Skin of body (tissue), 2 donors: Measurements from ENCODE around the gene OR51E2. TPM values are rescaled to one million over a fixed set of nuclear protein-coding genes. Genes with fewer than 3 reads are reported as not detected.
"Not testable (repeated sequence)": the region's sequence is repeated elsewhere in the genome, so short reads cannot be mapped to it uniquely, and the experiment has no call there.

Experiments used
- DNase-seq: peaks from one replicate; lab custom pipeline; 2025; lab: John Stamatoyannopoulos, UW
- total RNA-seq: library from RNA; depleted of rRNA; stranded (reverse); fragments of >200 nt; gene quantifications from one replicate; pipeline ENCODE4 v1.2.3, GENCODE V29; 2014

Gene OR51E2
- 0.10 TPM for total RNA-seq

DNA sequence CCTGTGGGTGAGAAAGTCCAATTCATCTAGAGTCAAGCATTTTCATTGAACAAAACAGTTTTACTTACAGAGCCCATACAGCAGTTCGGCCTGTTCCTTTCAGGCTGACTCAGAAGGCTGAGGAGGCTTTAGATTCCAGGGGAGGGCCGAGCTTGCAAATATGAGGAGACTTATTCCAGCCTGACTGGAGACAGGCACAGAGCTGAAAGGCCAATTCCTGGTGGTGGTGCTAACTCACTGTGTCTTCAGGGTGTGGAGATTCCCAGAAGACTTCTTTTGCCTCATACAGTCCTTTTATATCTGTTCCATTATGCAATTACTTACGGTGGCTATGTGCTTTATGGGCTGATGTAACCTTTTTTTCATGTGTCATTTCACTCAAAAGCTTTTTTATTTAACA lies at the start of gene OR51E2:
TSS of gene OR51E2 (minus strand) at position 269 of the 400 bp plus-strand sequence. CDS start 15,142 bp downstream, outside the sequence.
- DNase-seq, result no peak

DNA sequence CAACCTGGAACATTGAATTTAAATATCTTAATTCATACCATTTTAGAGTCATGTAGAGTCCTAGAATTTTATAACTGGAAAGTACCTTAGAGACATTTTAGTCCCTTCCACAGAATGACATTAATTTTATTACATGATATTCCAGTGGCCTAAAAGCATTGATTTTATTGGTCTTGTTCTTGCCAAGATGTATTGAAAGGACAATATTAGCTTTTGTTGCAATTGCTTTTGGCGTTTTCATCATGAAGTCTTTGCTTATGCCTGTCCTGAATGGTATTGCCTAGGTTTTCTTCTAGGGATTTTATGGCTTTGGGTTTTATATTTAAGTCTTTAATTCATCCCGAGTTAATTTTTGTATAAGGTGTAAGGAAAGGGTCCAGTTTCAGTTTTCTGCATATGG lies 43.1 kb upstream of the OR51E2 start:
- DNase-seq, result no peak

- DNase-seq, result no peak
Measured at GRCh38 chr11:4727171-4727570, 29.5 kb upstream of the OR51E2 start.

GRCh38 chr11:4722616-4723534 lies 25.2 kb upstream of the OR51E2 start:
- not testable (repeated sequence) for DNase-seq

DNA sequence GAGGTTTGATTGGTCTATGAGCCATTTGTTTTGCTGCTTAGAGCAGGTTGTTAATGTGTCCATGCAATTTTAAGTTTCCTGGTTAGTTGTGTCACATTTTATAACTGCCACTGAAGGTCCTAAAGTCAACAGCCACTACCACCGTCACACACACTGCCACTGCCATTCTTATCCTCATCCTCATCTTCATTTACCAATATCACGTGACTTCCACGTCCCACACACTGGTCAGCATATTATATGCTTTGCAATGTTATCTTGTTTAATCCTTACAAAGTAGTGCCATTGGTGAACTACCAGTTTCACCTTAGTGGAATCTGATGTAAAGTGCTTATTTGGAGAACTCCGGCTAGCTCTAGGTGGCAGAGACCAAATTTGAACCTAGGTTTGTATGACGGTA lies 16.6 kb upstream of the OR51E2 start:
- no peak for DNase-seq

- DNase-seq, result no peak
Measured at GRCh38 chr11:4713241-4713640, 15.6 kb upstream of the OR51E2 start.

DNA sequence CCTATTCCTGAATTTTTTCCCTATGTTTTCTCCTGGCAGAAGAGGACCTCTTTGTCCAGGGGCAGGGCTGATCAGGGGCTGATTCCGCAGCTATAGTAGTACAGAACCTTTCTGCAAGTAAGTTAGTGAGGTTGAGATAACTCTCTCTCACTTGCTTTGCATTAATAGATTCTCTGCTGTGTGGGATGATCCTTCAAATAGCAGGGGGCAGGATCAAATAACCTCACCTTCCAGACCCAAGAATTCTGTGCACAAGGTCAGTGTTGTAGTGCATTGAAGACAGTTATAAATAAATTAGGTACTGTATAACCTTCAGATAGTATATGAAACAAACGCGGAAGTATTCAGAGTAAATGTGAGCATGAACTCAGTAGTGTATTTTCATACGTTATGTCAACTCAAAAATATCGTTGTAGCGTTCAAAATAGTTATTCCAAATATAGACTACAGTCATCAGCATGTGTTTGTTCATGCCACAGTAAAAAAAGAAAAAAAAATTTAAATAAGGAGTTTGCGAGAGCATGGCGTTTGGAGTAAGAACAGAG lies 7.2 kb upstream of the OR51E2 start:
- DNase-seq, result no peak

GRCh38 chr11:4704054-4704789 lies 6.6 kb upstream of the OR51E2 start, which contains the start of gene MMP26:
MMP26 (plus strand) TSS chr11:4704784.
- DNase-seq, result no peak

- no peak for DNase-seq
Measured at GRCh38 chr11:4700436-4700820, 2.8 kb upstream of the OR51E2 start.

GRCh38 chr11:4699697-4700435 lies 2.2 kb upstream of the OR51E2 start:
- DNase-seq, result no peak

DNA sequence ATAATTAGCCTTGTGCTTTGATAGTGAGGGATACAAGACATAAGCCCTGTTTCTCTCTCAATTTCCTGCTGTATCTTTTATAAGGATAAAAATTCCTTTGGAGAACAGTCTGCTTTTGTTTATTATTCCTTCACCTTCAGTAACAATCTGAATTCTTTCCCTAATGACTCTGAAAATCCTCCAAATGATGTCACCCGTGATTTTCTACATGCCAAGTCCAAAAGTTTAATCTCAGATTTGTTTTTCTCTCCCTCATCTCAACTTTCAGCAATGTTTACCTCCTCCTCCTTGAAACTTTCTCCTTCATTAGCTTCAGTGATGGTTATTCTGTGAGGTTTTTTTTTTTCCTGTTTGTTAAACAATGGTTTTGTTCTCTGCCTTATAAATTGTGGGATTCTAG lies 2.2 kb downstream of the OR51E2 start:
- DNase-seq, result no peak

- DNase-seq, result no peak
Measured at GRCh38 chr11:4684631-4685285, 12.9 kb downstream of the OR51E2 start.

- no peak for DNase-seq
Measured at GRCh38 chr11:4682623-4683419, 14.8 kb downstream of the OR51E2 start.

DNA sequence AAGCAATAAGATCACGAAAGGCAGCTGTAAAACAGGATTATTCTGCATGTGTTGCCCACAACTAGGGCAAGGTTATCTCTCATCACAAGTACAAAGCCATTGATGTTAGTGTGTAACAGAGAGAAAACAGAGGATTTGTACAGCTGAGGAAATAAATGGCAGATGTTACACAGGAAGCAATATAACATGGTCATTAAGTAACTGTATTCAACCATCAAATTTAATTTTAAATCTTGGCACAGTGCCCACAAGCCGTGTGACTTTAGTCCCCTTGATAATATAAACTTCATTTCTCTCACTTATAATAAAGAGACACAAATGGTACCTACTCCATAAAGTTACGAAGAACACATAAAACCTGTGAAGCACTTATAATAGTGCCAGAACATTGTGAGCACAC lies 17.3 kb downstream of the OR51E2 start:
- DNase-seq, result no peak

GRCh38 chr11:4677948-4678347 lies 19.7 kb downstream of the OR51E2 start:
- DNase-seq, result no peak

DNA sequence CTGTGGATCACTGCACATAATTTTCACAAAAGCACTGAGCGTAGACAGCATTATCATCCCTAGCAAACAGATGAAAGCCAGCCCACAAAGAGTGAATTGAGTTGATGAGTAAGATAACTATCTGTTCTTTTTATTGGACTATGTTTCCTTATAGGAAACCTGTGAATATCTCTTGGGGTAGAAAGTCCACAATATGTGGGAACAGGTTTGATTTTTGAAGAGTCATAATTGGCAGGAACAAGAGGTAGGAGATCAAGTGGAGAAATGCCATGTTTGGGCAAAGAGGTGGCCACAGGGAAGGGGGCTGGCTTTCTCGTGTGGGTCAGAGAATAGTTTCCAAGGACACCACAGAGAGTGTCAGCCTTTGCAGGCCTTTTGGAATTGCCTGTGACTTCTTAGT lies 23.9 kb downstream of the OR51E2 start:
- DNase-seq, result no peak

GRCh38 chr11:4672470-4672869 lies 25.2 kb downstream of the OR51E2 start:
- no peak for DNase-seq

DNA sequence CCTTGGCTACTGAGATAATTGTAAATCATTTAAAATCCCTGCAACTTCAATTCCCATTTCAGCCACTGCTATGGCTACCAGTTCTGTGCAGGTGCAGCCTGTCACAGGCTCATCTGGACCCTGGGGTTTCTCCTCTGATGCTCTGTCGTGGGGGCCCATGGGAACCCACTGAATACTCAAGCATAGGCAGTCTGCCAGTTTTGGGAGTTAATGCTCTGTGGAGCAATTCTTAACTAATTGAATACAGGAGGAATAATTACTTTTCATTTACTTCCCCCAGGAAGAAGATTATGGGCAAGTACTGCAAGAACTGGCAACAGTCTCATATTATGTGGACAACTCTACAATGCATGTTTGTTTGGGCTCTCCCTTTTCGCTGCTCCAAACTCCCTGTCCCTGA lies 25.9 kb downstream of the OR51E2 start:
- DNase-seq, result no peak

GRCh38 chr11:4665424-4665823 lies 32.2 kb downstream of the OR51E2 start:
- no peak for DNase-seq

DNA sequence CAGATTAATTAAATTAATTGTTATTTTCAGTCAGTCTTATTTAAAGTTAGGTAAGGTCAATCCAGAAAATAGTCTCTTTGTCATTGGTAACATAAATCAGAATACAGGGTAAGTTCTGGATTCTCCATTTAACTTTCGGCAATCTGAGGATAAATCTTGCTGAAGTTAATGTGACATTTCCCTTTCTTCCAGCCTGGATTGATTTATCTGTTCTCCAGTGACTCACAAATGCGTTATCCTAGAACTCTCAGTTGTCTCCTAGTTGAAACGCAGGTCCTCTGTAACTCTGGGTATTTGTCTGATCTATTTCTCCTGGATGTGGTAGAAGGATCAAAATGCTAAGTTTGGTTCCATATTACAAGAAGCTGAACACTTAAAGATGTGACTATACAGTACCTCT lies 32.9 kb downstream of the OR51E2 start:
- DNase-seq, result no peak
